ENCODE measurements around the gene ALPP. TPM values are rescaled to one million over a fixed set of nuclear protein-coding genes. Genes with fewer than 3 reads are reported as not detected.

Gene ALPP
- polyA plus RNA-seq, 1 of the 3 experiments (the other 2 are of a cell fraction): not detected

GRCh38 chr2:232376713-232377112, 1.8 kb upstream of the ALPP start:
- CTCF ChIA-PET: interaction anchor here (0.6 to 1.8 kb wide), 4 partner anchors 51 to 452 kb away, joined by 3 to 5 read pairs (median 3); no protein-coding TSS in a partner anchor
- Histone ChIP-seq H3K9me2 (no peaks in the 10 kb centered on the region), H3K27me3 (ENCODE audit: insufficient read depth) (peaks cover 3% of the 10 kb centered on the region), H3F3A (replicated peaks; ENCODE audit: insufficient read depth) (no peaks in the 10 kb centered on the region), H4K20me1 (ENCODE audit: insufficient read depth) (no peaks in the 10 kb centered on the region), H2AFZ (ENCODE audit: low read depth) (no peak overlapping the region), H3K79me2 (ENCODE audit: insufficient read depth) (no peaks in the 10 kb centered on the region), H3K9me3 (no peaks in the 10 kb centered on the region), H3K4me1 (ENCODE audit: control insufficient read depth in 1 of 2, insufficient read depth in 2 of 2, low read depth in 1 of 2, low read length in 1 of 2) (no peaks in the 10 kb centered on the region), H3K9ac (no peak overlapping the region), H3K4me2 (no peak overlapping the region), H3K27ac (ENCODE audit: low read depth in 2 of 2, low read length in 1 of 2) (no peak overlapping the region), H3K4me3 (ENCODE audit: low read depth in 2 of 2, low read length in 1 of 2) (no peak overlapping the region), H3K36me3 (replicated peaks in 1 of 2; ENCODE audit: control insufficient read depth in 1 of 2, insufficient read depth in 2 of 2, low read length in 1 of 2) (no peaks in the 10 kb centered on the region)
- no peak for TF ChIP-seq EZH2phosphoT487 (IDR thresholded peaks at IDR 0.05; ENCODE audit: borderline replicate concordance, low read depth)
- TF ChIP-seq REST (IDR thresholded peaks at IDR 0.05; ENCODE audit: low read depth, low read length): no peak
- TF ChIP-seq IRF3 (IDR thresholded peaks at IDR 0.05; ENCODE audit: low read depth, low read length): no peak
- TF ChIP-seq POLR2AphosphoS5 (IDR thresholded peaks at IDR 0.05; ENCODE audit: low read depth, low read length): no peak
- no peak for TF ChIP-seq JUND (IDR thresholded peaks at IDR 0.05)
- TF ChIP-seq CTCF (IDR thresholded peaks at IDR 0.05): no peak
- no peak for TF ChIP-seq CHD2 (IDR thresholded peaks at IDR 0.05; ENCODE audit: low read length, partially characterized antibody)
- TF ChIP-seq RAD21 (IDR thresholded peaks at IDR 0.05; ENCODE audit: low read length): no peak
- TF ChIP-seq ZBTB33 (IDR thresholded peaks at IDR 0.05; ENCODE audit: borderline replicate concordance, low read depth): no peak
- TF ChIP-seq SIN3A (IDR thresholded peaks at IDR 0.05; ENCODE audit: borderline replicate concordance, low read depth, low read length): no peak
- no peak for TF ChIP-seq TCF12 (IDR thresholded peaks at IDR 0.05)
- TF ChIP-seq RXRA (IDR thresholded peaks at IDR 0.05; ENCODE audit: borderline replicate concordance, low read depth): no peak
- no peak for TF ChIP-seq ELF1 (IDR thresholded peaks at IDR 0.05)
- TF ChIP-seq NRF1 (IDR thresholded peaks at IDR 0.05; ENCODE audit: low read depth, low read length): no peak
- no peak for TF ChIP-seq NFIC (IDR thresholded peaks at IDR 0.05; ENCODE audit: borderline replicate concordance)
- DNase-seq: no peak
- POLR2A ChIA-PET: no interaction called here
- 51% methylated on average over 5 of the region's 7 CpGs for WGBS (ENCODE audit: low lambda C conversion rate)
